IMR-90 (cell line): Measurements from ENCODE around the gene MZT2A.
"Not testable (repeated sequence)": the region's sequence is repeated elsewhere in the genome, so short reads cannot be mapped to it uniquely, and the experiment has no call there.

Experiments
- CTCF ChIP-seq: conservative IDR thresholded peaks from 2 replicates; pipeline ENCODE4 v1.5.1; 2012; ENCODE audit warnings: mild to moderate bottlenecking, low read depth, low read length, improper control_type of control experiment
- POLR2A ChIP-seq: IDR thresholded peaks from 2 replicates; pipeline ENCODE4 v1.6.1; 2012; ENCODE audit warnings: mild to moderate bottlenecking, low read depth, low read length
- USF2 ChIP-seq: fragments of 150-350 bp; IDR thresholded peaks from 2 replicates; pipeline ENCODE4 v1.6.1; 2017; ENCODE audit warnings: mild to moderate bottlenecking, antibody characterized with exemption, low read length, low read depth

- TF ChIP-seq USF2, CTCF, POLR2A: not testable (repeated sequence)
Observed at GRCh38 chr2:131538856-131539255, 46.7 kb upstream of the MZT2A start.
